NB4 (cell line): ENCODE results near the gene STXBP1.

Experiments
- DNase-seq: peaks from one replicate; pipeline ENCODE4 v3.0.0; 2010; ENCODE audit warnings: low read depth
- H3K4me3 ChIP-seq: one replicate; pipeline ENCODE4 v1.5.1; 2011; ENCODE audit warnings: mild to moderate bottlenecking, low read depth, low read length, moderate library complexity
- CTCF ChIP-seq: IDR thresholded peaks from one replicate; pipeline ENCODE4 v1.5.1; 2012; ENCODE audit warnings: low read depth, low read length
- MAX ChIP-seq: IDR thresholded peaks from 2 replicates; pipeline ENCODE4 v1.6.1; 2011; ENCODE audit warnings: low read depth, low read length
- MYC ChIP-seq: IDR thresholded peaks from 2 replicates; pipeline ENCODE4 v1.6.1; 2011; ENCODE audit warnings: low read depth, low read length
- POLR2A ChIP-seq: IDR thresholded peaks from 2 replicates; pipeline ENCODE4 v1.6.1; 2011; ENCODE audit warnings: mild to moderate bottlenecking; ENCODE audit not compliant: insufficient read length; ENCODE audit errors: extremely low read depth

STXBP1 gene

GRCh38 chr9:127676638-127677037, 64.6 kb downstream of the STXBP1 start:
- no peak overlapping the region for H3K4me3 ChIP-seq
- DNase-seq, result no peak
- TF ChIP-seq MYC (no peak), POLR2A (no peak), CTCF (no peak), MAX (no peak)

- no peak for TF ChIP-seq MYC
- TF ChIP-seq CTCF, result no peak
- no peak for TF ChIP-seq MAX
- no peak for TF ChIP-seq POLR2A
- no peak overlapping the region for H3K4me3 ChIP-seq
- no peak for DNase-seq
Measured at GRCh38 chr9:127679506-127679905, 67.4 kb downstream of the STXBP1 start.

- DNase-seq, result no peak
- no peak for TF ChIP-seq POLR2A
- TF ChIP-seq MYC, result no peak
- TF ChIP-seq CTCF, result no peak
- no peak for TF ChIP-seq MAX
- H3K4me3 ChIP-seq, result no peak overlapping the region
Measured at GRCh38 chr9:127680226-127680625, 68.1 kb downstream of the STXBP1 start.

- DNase-seq, result no peak
Measured at GRCh38 chr9:127680846-127681245, 68.8 kb downstream of the STXBP1 start.

GRCh38 chr9:127682351-127683136, 70.5 kb downstream of the STXBP1 start:
- no peak overlapping the region for H3K4me3 ChIP-seq
- TF ChIP-seq MYC (no peak), CTCF (no peak), MAX (no peak), POLR2A (no peak)
- DNase-seq, result no peak

More at GRCh38 chr9:127680846-127681245, 68.8 kb downstream of the STXBP1 start:
- TF ChIP-seq POLR2A (no peak), MYC (no peak), CTCF (no peak), MAX (no peak)
- no peak overlapping the region for H3K4me3 ChIP-seq

GRCh38 chr9:127683723-127684122, 71.6 kb downstream of the STXBP1 start:
- no peak overlapping the region for H3K4me3 ChIP-seq
- no peak for DNase-seq
- no peak for TF ChIP-seq POLR2A
- no peak for TF ChIP-seq CTCF
- TF ChIP-seq MAX, result no peak
- no peak for TF ChIP-seq MYC
